H1 (cell line): Measurements from ENCODE around the gene VSIG2.
A peak's percentile ranks its signal among the peaks of the same experiment; 100 is the strongest.

Source experiments
- CBX5 ChIP-seq: fragments of 300-800, 300-1000 bp; sonication (generic); IDR thresholded peaks from 2 replicates; pipeline ENCODE4 v1.7.1; 2016; ENCODE audit warnings: antibody characterized with exemption, low read length, low read depth
- CTCF ChIP-seq, 3 experiments: IDR thresholded peaks; 1 replicate in 2 of 3; 2 replicates in 1 of 3; pipeline versions ENCODE4 v1.5.1 to v1.6.1; 2011; ENCODE audit warnings: low read length in 3 of 3, mild to moderate bottlenecking in 3 of 3, inconsistent platforms in 2 of 3, low read depth in 1 of 3, moderate library complexity in 1 of 3; ENCODE audit not compliant: insufficient read depth in 1 of 3; ENCODE audit errors: control extremely low read depth in 1 of 3
- EP300 ChIP-seq, 2 experiments: IDR thresholded peaks; 1 replicate in 1 of 2; 2 replicates in 1 of 2; pipeline ENCODE4 v1.6.1; 2011 to 2012; ENCODE audit warnings: low read depth in 2 of 2, low read length in 2 of 2, mild to moderate bottlenecking in 2 of 2, borderline replicate concordance in 1 of 2, inconsistent platforms in 1 of 2, moderate library complexity in 1 of 2
- EZH2 ChIP-seq: fragments of 200-600 bp; sonication (generic); IDR thresholded peaks from 2 replicates; pipeline ENCODE4 v1.7.1; 2012; ENCODE audit warnings: low read depth, mild to moderate bottlenecking, moderate library complexity, low read length, inconsistent platforms; ENCODE audit not compliant: severe bottlenecking
- HDAC2 ChIP-seq, 2 experiments: fragments of 300-600 bp in 1 of 2; sonication (generic) in 1 of 2; IDR thresholded peaks; 2 replicates each; pipeline ENCODE4 v1.6.1; 2011 to 2012; ENCODE audit warnings: low read depth in 2 of 2, low read length in 2 of 2, mild to moderate bottlenecking in 2 of 2, moderate library complexity in 2 of 2, borderline replicate concordance in 1 of 2, inconsistent platforms in 1 of 2
- JUN ChIP-seq: IDR thresholded peaks from 2 replicates; pipeline ENCODE4 v1.6.1; 2011; ENCODE audit warnings: low read depth, mild to moderate bottlenecking, improper control_type of control experiment, low read length
- POLR2AphosphoS5 ChIP-seq: IDR thresholded peaks from 2 replicates; pipeline ENCODE4 v1.6.1; 2011; ENCODE audit warnings: low read depth, low read length
- RAD21 ChIP-seq, 2 experiments: IDR thresholded peaks in 1 of 2; conservative IDR thresholded peaks in 1 of 2; 2 replicates each; pipeline ENCODE4 v1.6.1; 2011; ENCODE audit warnings: low read depth in 2 of 2, low read length in 2 of 2, improper control_type of control experiment in 1 of 2, inconsistent platforms in 1 of 2, mild to moderate bottlenecking in 1 of 2, moderate library complexity in 1 of 2
- SP2 ChIP-seq: IDR thresholded peaks from 2 replicates; pipeline ENCODE4 v1.6.1; 2012; ENCODE audit warnings: mild to moderate bottlenecking, low read length, inconsistent platforms
- TAF7 ChIP-seq: optimal IDR thresholded peaks from 2 replicates; pipeline ENCODE3; 2011; ENCODE audit warnings: low read depth, mild to moderate bottlenecking, inconsistent platforms, low read length, moderate library complexity, borderline replicate concordance
- ZNF274 ChIP-seq: IDR thresholded peaks from 2 replicates; pipeline ENCODE4 v1.7.0; 2012; ENCODE audit warnings: low read length, borderline replicate concordance; ENCODE audit errors: extremely low read depth
- TF ChIP-seq, protein P1 (sequence below): IDR thresholded peaks from 2 replicates; pipeline ENCODE4 v1.6.1; 2011; ENCODE audit warnings: low read depth, mild to moderate bottlenecking, low read length; ENCODE audit not compliant: insufficient read depth
- TF ChIP-seq, protein P2 (sequence below): IDR thresholded peaks from 2 replicates; pipeline ENCODE4 v1.6.1; 2012; ENCODE audit warnings: low read length, inconsistent platforms

- peak in 1 of 2 experiments; percentile 77; a peak in 1 of 4 replicates for TF ChIP-seq HDAC2 (IDR thresholded peaks at IDR 0.05; ENCODE audit: borderline replicate concordance in 1 of 2, low read depth in 2 of 2, low read length in 2 of 2)
- TF ChIP-seq POLR2AphosphoS5: no peak
- TF ChIP-seq, protein P1, sequence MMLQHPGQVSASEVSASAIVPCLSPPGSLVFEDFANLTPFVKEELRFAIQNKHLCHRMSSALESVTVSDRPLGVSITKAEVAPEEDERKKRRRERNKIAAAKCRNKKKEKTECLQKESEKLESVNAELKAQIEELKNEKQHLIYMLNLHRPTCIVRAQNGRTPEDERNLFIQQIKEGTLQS: no peak
- TF ChIP-seq CTCF (IDR thresholded peaks at IDR 0.05; ENCODE audit: control extremely low read depth in 1 of 3, insufficient read depth in 1 of 3, low read depth in 1 of 3, low read length in 3 of 3): peak; percentile 39 to 73 (median 71); a peak in 3 of 4 replicates
- TF ChIP-seq TAF7: no peak
- TF ChIP-seq ZNF274: no peak
- no peak for TF ChIP-seq CBX5
- 0 out of 2 replicates have a peak, but pooled peaks have one; percentile 9 for TF ChIP-seq JUN
- no peak for TF ChIP-seq SP2
- TF ChIP-seq RAD21 (IDR thresholded peaks at IDR 0.05 in 1 of 2, conservative IDR thresholded peaks at IDR 0.05 in 1 of 2; ENCODE audit: low read depth in 2 of 2, low read length in 2 of 2): peak; percentile 29 to 36; a peak in 2 of 4 replicates
- no peak for TF ChIP-seq EP300 (IDR thresholded peaks at IDR 0.05; ENCODE audit: borderline replicate concordance in 1 of 2, low read depth in 2 of 2, low read length in 2 of 2)
- no peak for TF ChIP-seq EZH2
- TF ChIP-seq, protein P2, sequence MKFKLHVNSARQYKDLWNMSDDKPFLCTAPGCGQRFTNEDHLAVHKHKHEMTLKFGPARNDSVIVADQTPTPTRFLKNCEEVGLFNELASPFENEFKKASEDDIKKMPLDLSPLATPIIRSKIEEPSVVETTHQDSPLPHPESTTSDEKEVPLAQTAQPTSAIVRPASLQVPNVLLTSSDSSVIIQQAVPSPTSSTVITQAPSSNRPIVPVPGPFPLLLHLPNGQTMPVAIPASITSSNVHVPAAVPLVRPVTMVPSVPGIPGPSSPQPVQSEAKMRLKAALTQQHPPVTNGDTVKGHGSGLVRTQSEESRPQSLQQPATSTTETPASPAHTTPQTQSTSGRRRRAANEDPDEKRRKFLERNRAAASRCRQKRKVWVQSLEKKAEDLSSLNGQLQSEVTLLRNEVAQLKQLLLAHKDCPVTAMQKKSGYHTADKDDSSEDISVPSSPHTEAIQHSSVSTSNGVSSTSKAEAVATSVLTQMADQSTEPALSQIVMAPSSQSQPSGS: no peak
Measured at GRCh38 chr11:124746621-124747243, 5.3 kb downstream of the VSIG2 start.
